ENCODE data around the gene VOPP1. TPM values are rescaled to one million over a fixed set of nuclear protein-coding genes. Genes with fewer than 3 reads are reported as not detected.

The VOPP1 gene
- total RNA-seq, 1 experiment from 2014 or later, result 63.9 TPM

DNA sequence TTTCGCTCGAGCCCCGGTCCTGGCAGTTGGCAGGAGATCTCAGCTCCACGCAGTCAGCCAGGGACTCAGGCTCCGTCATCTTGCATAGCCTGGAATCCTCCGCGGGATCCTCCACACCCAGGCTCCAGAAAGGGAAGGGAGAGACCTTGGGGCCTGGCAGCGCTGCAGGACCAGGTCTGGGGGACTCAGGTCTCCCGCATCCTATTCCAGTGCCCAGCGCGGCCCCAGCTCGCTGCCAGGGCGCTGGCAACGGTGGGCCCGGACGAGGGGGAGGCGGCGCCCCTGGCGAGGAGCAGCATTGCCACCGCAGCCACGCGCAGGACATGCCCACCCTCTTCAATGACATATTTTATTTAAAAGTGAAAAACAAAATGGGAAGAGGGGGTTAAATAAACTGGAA is 123.8 kb downstream of the VOPP1 start:
- Mint-ChIP-seq H3K4me1 (no peaks in the 10 kb centered on the region), H3K4me3 (no peak overlapping the region), H3K27ac (no peak overlapping the region), H3K9me3 (no peaks in the 10 kb centered on the region), H3K36me3 (no peaks in the 10 kb centered on the region), H3K27me3 (ENCODE audit: low read depth) (no peaks in the 10 kb centered on the region; the same call in 1 of the 2 replicates)
- DNase-seq (ENCODE audit: low spot score), result no peak
- no peak for ATAC-seq
- ChIA-PET CTCF (no interaction called here), POLR2A (no interaction called here)
- TF ChIP-seq PRRX2 (CRISPR knock-in tag; IDR thresholded peaks at IDR 0.05) (no peak), NFYB (CRISPR knock-in tag; conservative IDR thresholded peaks at IDR 0.05; ENCODE audit: low read depth) (no peak), TCF7 (CRISPR knock-in tag; IDR thresholded peaks at IDR 0.05; ENCODE audit: low read depth) (no peak), ZNF232 (CRISPR knock-in tag; IDR thresholded peaks at IDR 0.05) (no peak), CREB1 (CRISPR knock-in tag; IDR thresholded peaks at IDR 0.05) (no peak), CREM (CRISPR knock-in tag; IDR thresholded peaks at IDR 0.05) (no peak), ZNF396 (CRISPR knock-in tag; IDR thresholded peaks at IDR 0.05; ENCODE audit: borderline replicate concordance) (no peak)
- TF ChIP-seq, protein P1, sequence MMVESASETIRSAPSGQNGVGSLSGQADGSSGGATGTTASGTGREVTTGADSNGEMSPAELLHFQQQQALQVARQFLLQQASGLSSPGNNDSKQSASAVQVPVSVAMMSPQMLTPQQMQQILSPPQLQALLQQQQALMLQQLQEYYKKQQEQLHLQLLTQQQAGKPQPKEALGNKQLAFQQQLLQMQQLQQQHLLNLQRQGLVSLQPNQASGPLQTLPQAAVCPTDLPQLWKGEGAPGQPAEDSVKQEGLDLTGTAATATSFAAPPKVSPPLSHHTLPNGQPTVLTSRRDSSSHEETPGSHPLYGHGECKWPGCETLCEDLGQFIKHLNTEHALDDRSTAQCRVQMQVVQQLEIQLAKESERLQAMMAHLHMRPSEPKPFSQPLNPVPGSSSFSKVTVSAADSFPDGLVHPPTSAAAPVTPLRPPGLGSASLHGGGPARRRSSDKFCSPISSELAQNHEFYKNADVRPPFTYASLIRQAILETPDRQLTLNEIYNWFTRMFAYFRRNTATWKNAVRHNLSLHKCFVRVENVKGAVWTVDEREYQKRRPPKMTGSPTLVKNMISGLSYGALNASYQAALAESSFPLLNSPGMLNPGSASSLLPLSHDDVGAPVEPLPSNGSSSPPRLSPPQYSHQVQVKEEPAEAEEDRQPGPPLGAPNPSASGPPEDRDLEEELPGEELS (CRISPR knock-in tag; IDR thresholded peaks at IDR 0.05), result no peak
- TF ChIP-seq, protein P2, sequence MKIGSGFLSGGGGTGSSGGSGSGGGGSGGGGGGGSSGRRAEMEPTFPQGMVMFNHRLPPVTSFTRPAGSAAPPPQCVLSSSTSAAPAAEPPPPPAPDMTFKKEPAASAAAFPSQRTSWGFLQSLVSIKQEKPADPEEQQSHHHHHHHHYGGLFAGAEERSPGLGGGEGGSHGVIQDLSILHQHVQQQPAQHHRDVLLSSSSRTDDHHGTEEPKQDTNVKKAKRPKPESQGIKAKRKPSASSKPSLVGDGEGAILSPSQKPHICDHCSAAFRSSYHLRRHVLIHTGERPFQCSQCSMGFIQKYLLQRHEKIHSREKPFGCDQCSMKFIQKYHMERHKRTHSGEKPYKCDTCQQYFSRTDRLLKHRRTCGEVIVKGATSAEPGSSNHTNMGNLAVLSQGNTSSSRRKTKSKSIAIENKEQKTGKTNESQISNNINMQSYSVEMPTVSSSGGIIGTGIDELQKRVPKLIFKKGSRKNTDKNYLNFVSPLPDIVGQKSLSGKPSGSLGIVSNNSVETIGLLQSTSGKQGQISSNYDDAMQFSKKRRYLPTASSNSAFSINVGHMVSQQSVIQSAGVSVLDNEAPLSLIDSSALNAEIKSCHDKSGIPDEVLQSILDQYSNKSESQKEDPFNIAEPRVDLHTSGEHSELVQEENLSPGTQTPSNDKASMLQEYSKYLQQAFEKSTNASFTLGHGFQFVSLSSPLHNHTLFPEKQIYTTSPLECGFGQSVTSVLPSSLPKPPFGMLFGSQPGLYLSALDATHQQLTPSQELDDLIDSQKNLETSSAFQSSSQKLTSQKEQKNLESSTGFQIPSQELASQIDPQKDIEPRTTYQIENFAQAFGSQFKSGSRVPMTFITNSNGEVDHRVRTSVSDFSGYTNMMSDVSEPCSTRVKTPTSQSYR (CRISPR knock-in tag; IDR thresholded peaks at IDR 0.05), result no peak
- TF ChIP-seq, protein P3, sequence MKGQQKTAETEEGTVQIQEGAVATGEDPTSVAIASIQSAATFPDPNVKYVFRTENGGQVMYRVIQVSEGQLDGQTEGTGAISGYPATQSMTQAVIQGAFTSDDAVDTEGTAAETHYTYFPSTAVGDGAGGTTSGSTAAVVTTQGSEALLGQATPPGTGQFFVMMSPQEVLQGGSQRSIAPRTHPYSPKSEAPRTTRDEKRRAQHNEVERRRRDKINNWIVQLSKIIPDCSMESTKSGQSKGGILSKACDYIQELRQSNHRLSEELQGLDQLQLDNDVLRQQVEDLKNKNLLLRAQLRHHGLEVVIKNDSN (CRISPR knock-in tag; IDR thresholded peaks at IDR 0.05), result no peak
- TF ChIP-seq, protein P4, sequence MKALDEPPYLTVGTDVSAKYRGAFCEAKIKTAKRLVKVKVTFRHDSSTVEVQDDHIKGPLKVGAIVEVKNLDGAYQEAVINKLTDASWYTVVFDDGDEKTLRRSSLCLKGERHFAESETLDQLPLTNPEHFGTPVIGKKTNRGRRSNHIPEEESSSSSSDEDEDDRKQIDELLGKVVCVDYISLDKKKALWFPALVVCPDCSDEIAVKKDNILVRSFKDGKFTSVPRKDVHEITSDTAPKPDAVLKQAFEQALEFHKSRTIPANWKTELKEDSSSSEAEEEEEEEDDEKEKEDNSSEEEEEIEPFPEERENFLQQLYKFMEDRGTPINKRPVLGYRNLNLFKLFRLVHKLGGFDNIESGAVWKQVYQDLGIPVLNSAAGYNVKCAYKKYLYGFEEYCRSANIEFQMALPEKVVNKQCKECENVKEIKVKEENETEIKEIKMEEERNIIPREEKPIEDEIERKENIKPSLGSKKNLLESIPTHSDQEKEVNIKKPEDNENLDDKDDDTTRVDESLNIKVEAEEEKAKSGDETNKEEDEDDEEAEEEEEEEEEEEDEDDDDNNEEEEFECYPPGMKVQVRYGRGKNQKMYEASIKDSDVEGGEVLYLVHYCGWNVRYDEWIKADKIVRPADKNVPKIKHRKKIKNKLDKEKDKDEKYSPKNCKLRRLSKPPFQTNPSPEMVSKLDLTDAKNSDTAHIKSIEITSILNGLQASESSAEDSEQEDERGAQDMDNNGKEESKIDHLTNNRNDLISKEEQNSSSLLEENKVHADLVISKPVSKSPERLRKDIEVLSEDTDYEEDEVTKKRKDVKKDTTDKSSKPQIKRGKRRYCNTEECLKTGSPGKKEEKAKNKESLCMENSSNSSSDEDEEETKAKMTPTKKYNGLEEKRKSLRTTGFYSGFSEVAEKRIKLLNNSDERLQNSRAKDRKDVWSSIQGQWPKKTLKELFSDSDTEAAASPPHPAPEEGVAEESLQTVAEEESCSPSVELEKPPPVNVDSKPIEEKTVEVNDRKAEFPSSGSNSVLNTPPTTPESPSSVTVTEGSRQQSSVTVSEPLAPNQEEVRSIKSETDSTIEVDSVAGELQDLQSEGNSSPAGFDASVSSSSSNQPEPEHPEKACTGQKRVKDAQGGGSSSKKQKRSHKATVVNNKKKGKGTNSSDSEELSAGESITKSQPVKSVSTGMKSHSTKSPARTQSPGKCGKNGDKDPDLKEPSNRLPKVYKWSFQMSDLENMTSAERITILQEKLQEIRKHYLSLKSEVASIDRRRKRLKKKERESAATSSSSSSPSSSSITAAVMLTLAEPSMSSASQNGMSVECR (CRISPR knock-in tag; IDR thresholded peaks at IDR 0.05; ENCODE audit: borderline replicate concordance), result no peak
- TF ChIP-seq, protein P5, sequence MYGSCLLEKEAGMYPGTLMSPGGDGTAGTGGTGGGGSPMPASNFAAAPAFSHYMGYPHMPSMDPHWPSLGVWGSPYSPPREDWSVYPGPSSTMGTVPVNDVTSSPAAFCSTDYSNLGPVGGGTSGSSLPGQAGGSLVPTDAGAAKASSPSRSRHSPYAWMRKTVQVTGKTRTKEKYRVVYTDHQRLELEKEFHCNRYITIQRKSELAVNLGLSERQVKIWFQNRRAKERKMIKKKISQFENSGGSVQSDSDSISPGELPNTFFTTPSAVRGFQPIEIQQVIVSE (CRISPR knock-in tag; IDR thresholded peaks at IDR 0.05; ENCODE audit: borderline replicate concordance), result no peak
- TF ChIP-seq, protein P6, sequence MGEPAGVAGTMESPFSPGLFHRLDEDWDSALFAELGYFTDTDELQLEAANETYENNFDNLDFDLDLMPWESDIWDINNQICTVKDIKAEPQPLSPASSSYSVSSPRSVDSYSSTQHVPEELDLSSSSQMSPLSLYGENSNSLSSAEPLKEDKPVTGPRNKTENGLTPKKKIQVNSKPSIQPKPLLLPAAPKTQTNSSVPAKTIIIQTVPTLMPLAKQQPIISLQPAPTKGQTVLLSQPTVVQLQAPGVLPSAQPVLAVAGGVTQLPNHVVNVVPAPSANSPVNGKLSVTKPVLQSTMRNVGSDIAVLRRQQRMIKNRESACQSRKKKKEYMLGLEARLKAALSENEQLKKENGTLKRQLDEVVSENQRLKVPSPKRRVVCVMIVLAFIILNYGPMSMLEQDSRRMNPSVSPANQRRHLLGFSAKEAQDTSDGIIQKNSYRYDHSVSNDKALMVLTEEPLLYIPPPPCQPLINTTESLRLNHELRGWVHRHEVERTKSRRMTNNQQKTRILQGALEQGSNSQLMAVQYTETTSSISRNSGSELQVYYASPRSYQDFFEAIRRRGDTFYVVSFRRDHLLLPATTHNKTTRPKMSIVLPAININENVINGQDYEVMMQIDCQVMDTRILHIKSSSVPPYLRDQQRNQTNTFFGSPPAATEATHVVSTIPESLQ (CRISPR knock-in tag; IDR thresholded peaks at IDR 0.05), result no peak
- TF ChIP-seq, protein P7, sequence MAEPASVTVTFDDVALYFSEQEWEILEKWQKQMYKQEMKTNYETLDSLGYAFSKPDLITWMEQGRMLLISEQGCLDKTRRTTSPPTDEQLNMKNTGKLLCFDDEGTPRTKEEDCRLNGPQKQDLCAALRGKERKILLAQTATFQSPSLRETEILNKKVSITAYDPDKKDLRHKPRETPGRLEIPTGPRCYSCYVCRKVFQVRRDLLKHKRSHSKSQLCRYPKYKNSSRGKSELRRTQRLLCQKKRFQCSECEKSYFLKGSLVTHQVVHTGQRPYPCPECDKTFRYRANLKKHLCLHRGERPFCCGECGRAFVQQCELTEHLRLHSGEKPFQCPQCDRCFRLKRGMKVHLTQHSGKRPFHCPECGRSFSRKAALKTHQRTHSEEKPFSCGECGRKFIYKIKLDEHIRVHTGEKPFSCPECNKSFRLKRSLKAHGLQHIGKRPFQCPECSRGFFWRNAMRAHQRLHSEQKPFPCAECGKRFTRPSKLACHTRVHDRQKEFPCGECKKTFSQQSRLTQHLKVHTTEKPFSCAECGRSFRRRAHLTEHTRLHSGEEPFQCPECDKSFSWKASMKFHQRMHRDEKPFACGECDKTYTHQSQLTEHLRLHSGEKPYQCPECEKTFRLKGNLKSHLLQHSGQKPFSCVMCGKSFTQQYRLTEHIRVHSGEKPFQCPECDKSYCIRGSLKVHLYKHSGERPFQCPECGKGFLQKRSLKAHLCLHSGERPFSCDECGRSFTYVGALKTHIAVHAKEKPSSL (CRISPR knock-in tag; conservative IDR thresholded peaks at IDR 0.05), result no peak
- TF ChIP-seq, protein P8, sequence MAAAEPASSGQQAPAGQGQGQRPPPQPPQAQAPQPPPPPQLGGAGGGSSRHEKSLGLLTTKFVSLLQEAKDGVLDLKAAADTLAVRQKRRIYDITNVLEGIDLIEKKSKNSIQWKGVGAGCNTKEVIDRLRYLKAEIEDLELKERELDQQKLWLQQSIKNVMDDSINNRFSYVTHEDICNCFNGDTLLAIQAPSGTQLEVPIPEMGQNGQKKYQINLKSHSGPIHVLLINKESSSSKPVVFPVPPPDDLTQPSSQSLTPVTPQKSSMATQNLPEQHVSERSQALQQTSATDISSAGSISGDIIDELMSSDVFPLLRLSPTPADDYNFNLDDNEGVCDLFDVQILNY (CRISPR knock-in tag; IDR thresholded peaks at IDR 0.05), result no peak

All from WTC11 (cell line).